ENCODE data around the gene ZFR.
"Not testable (repeated sequence)": the region's sequence is repeated elsewhere in the genome, so short reads cannot be mapped to it uniquely, and the experiment has no call there.

ZFR gene

DNA sequence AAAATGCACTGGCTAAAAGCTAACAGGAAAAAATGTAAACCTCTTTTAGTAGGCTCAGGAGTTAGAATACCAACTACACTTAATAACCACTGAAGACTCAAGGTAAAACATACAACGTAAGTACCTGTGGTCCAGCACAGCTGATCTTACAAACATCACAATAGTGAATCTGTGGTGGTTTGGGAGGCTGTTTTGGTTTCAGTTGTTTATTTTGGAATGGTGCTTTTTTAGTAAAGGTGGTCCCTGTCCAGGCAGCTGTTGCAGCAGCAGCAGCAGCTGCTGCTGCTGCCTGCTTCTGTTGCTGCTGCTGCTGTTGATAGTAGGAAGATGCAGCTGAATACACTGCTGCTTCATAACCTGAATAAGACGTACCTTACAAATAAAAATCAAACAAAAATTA, 37.9 kb downstream of the ZFR start:
- no peak for DNase-seq (ENCODE audit: low read depth)

DNA sequence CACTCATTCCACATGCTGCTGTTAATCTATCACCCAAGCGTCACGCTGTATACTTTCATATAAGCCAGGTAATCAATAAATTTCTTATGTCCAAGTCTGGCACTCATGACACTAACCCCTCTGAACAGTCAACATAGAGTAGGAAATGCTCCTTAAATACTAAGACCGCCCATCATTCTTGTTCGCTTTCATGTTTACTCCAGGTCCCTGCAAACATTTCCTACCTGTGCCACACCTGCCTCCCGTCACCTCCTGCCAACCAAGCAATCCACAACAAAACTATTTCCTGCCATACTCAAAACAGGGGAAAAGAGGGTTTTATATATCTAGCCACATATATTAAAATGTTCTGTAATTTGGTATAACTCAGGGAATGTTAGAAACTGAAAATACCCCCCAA, 39.0 kb downstream of the ZFR start:
- no peak for DNase-seq (ENCODE audit: low read depth)

GRCh38 chr5:32403760-32404159, 40.8 kb downstream of the ZFR start:
- DNase-seq (ENCODE audit: low read depth) = no peak

GRCh38 chr5:32400401-32400800, 44.1 kb downstream of the ZFR start:
- no peak for DNase-seq (ENCODE audit: low read depth)

- DNase-seq (ENCODE audit: low read depth) = not testable (repeated sequence)
These were observed 45.8 kb downstream of the ZFR start for GRCh38 chr5:32398754-32399153.

GRCh38 chr5:32394981-32395380, 49.6 kb downstream of the ZFR start:
- no peak for DNase-seq (ENCODE audit: low read depth)

DNA sequence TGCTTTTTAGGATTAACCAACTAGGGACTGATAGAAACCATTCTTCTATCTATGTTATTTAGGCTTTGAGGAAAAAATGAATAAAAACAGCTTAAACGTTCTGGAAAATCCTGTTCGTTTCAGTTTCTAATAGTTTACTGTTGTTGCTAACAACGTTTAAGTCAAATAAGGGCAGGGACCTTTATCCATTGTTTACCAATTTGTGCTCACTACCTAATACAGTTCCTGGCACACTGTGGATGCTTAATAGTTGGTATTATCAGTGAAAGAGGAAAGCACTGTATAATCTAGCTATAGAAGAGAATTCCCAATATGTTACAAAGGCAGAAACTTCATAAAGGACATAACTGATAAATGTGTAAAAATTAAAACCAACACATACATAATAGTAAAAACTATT, 52.5 kb downstream of the ZFR start:
- no peak for DNase-seq (ENCODE audit: low read depth)

GRCh38 chr5:32390819-32391591, 53.5 kb downstream of the ZFR start:
- no peak for DNase-seq (ENCODE audit: low read depth)

DNA sequence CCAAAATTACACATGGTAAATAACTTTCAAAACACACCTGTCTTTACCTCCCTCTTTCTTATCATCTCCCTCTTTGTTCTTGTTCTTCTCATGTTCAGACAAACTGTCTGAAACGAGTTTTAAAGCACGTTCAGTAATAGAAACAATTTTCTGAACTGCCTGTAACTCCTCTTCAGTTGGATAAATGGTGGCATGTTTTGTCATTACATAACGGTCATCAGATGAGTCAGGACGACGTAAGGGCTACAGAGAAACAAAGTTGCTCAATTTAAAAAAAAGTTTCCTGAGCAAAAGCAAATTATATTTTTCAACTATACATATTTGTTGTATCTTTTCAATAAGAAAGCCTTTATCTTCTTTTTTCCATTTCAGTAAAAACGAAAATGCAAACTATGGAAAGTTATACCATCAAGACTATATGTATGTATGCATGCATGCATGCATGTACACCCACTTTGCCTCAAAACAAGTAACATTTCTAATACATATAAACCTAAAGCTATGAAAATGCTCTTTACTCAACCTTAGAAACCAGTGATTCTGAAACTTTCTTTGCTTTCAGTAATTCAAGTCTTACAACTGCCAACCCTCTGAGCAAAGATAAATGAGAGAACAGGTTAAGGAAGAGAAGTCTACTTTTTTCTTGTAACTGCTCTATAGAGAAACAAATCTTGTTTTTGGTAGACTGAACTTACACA, 56.0 kb downstream of the ZFR start:
- DNase-seq (ENCODE audit: low read depth) = no peak

DNA sequence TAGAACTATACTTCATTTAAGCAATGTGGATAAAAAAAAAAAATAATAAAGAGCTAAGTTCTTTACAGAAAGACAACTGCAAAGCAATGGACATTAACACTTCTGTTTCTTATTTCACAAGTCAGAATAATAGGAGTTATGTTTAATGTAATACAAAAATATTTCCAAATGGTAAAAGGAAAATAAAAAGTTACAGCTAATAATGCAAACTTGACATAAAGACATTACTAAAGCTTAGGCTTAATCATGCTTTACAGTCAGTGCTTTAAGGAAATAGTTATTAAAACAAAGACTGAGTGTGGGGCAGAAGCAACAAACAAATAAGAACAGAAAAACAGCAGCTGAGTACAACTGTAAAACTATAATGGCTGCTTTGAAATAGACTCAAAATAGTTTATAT, 56.7 kb downstream of the ZFR start:
- no peak for DNase-seq (ENCODE audit: low read depth)

DNA sequence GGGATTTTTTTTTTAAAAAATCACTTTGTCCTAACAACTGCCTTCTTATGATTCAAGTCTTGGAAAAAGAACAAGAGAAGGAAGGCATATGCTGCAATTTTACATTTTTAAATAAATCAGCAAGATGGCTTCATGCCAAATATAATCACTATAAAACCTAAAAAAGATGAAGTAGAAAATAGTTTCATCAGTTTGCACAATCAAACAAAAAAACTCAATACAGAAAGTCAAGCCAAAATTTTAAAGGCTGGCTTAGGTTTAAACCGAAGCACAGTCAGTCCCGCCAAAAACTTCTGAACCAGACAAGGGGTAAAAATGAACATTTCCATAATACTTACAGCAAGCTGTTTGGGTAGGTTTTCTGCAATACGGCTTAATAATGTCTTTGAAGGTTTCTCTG, 57.3 kb downstream of the ZFR start:
- DNase-seq (ENCODE audit: low read depth) = no peak

DNA sequence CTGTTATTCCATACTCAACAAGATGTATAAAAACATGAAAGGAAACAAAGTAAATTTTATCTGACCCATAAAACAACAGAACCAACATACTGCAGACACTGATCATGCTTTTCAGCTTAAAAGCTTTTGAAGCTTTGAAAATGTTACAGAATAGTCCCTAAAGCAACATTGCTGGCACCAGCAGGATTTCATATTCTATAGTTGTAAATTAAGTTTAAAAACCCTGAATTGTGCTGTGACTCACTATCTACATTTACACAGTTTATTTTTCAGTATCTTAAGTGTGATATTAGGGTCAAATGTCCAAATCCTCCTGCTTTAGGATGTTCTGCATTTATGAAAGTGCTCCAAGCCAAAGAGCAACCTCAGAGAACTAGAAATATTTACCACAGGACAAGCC, 59.9 kb downstream of the ZFR start:
- DNase-seq (ENCODE audit: low read depth) = no peak

DNA sequence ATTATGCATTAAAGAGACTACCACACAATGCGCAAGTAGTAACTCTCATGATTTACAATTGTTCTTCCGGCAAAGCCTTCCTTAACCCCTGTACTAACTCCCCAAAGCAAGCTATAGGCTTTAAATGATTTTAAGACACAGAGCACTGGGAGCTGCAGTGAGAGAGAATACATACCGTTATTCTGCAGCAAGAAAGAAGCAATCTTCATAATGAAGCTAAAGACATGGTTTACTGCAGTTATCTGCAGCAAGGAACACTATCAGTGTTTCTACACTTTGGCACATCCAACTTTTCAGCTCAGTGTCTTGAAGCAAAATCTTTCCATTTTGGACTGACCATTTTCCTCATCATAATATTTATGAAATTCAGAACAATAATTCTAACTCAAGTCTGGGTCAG, 61.0 kb downstream of the ZFR start:
- DNase-seq (ENCODE audit: low read depth) = no peak

GRCh38 chr5:32383065-32383464, 61.5 kb downstream of the ZFR start:
- DNase-seq (ENCODE audit: low read depth) = no peak

- no peak for DNase-seq (ENCODE audit: low read depth)
These were observed 65.1 kb downstream of the ZFR start for GRCh38 chr5:32379421-32379820.

DNA sequence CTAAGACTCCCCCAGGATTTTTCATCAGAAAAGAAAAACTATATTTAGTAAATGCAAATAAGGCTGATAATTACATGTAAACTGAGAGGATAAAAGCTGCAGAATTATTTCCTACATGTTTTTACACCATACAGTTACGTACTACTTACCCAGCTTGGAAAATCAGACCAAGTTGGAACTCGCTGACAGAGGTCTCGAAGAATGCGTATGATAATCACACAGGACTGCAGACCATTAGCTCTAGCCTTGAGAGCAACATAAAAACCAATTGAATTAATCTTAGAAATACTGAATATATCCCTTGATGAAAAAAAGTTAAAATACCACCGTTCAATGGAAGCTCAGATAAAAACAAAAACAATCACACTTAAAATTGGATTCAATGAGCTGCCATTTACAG, 65.6 kb downstream of the ZFR start:
- no peak for DNase-seq (ENCODE audit: low read depth)

- no peak for DNase-seq (ENCODE audit: low read depth)
These were observed 74.9 kb downstream of the ZFR start for GRCh38 chr5:32369542-32370155.

GRCh38 chr5:32369032-32369431, 75.5 kb downstream of the ZFR start:
- no peak for DNase-seq (ENCODE audit: low read depth)

GRCh38 chr5:32367271-32367670, 77.3 kb downstream of the ZFR start:
- DNase-seq (ENCODE audit: low read depth) = not testable (repeated sequence)

DNA sequence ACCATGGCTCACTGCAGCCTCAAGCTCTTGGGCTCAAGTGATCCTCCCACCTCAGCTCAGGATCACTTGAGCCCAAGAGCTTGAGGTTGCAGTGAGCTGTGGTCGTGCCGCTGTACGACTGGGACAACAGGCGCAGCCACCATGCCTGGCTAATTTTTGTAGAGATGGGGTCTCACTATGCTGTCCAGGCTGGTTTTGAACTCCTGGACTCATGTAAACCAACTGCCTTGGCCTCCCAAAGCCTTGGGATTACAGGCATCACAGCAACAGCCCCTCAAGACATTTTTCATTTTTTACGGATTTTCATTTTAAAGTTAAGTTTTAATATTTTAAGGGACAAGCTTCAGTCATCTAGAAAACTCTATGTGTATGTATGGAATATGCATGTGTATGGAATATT, 78.9 kb downstream of the ZFR start:
- no peak for DNase-seq (ENCODE audit: low read depth)

DNA sequence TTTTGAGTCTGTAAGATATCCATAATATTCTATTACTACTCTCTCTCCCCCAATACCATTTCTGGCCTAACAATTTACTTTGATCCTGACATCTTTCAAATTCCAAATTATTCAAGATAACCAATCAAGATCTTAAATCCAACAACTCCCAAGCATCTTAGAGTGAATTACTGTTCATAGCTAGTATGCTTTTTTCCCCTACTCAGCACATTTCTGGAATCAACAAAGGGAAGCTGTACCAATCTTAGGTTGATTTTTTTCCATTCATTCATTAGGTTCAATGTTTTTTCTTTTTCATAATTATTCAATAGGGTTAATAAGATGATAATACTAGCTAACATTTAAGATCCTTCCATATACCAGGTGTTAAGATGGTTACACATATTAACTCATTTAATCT, 81.5 kb downstream of the ZFR start:
- DNase-seq (ENCODE audit: low read depth) = no peak

- no peak for DNase-seq (ENCODE audit: low read depth)
These were observed 82.0 kb downstream of the ZFR start for GRCh38 chr5:32362527-32362926.

- no peak for DNase-seq (ENCODE audit: low read depth)
These were observed 83.6 kb downstream of the ZFR start for GRCh38 chr5:32360906-32361305.
